ENCODE measurements around the gene DICER1. TPM values are rescaled to one million over a fixed set of nuclear protein-coding genes. Genes with fewer than 3 reads are reported as not detected.

The DICER1 gene
- total and polyA plus RNA-seq, 2 donors (not counting 3 experiments of a cell fraction or from before 2014, with no cell fraction given) = 8.3 to 43.6 TPM

GRCh38 chr14:95040708-95041476, 116.4 kb downstream of the DICER1 start:
- no peak for TF ChIP-seq FOS (IDR thresholded peaks at IDR 0.05; ENCODE audit: borderline replicate concordance, insufficient read depth, low read length)
- no peak for TF ChIP-seq POLR2A (IDR thresholded peaks at IDR 0.05; ENCODE audit: low read depth, low read length)
- no peak for TF ChIP-seq JUN (IDR thresholded peaks at IDR 0.05; ENCODE audit: borderline replicate concordance, insufficient read depth, insufficient read length, low read depth)
- no peak for TF ChIP-seq GATA2 (IDR thresholded peaks at IDR 0.05; ENCODE audit: insufficient read depth, insufficient read length, low read depth, low read length)
- no peak for TF ChIP-seq POLR2AphosphoS5 (IDR thresholded peaks at IDR 0.05; ENCODE audit: insufficient read depth, low read depth, low read length)
- no peak for TF ChIP-seq MAX (IDR thresholded peaks at IDR 0.05; ENCODE audit: insufficient read depth, insufficient read length)
- no peak for TF ChIP-seq MYC (IDR thresholded peaks at IDR 0.05; ENCODE audit: low read depth, low read length)
- TF ChIP-seq EZH2 (IDR thresholded peaks at IDR 0.05; ENCODE audit: borderline replicate concordance, low read depth, low read length, severe bottlenecking) = no peak
- no peak for TF ChIP-seq CTCF (IDR thresholded peaks at IDR 0.05; ENCODE audit: extremely low read depth in 1 of 2, insufficient read depth in 1 of 2, low read depth in 1 of 2, low read length in 2 of 2)
- no peaks in the 10 kb centered on the region for H3K79me2 ChIP-seq (ENCODE audit: control insufficient read depth, insufficient read depth, low read length)
- intact Hi-C loops (cut with micrococcal nuclease) = no loop called here
- H3K9me3 ChIP-seq (replicated peaks; ENCODE audit: control insufficient read depth, insufficient read depth, low read length) = no peaks in the 10 kb centered on the region
- H3K9me1 ChIP-seq (replicated peaks; ENCODE audit: control insufficient read depth, extremely low read depth, insufficient read depth, low read length) = no peaks in the 10 kb centered on the region
- H3K36me3 ChIP-seq (ENCODE audit: control insufficient read depth in 2 of 2, extremely low read depth in 1 of 2, insufficient read depth in 2 of 2, low read length in 2 of 2) = no peaks in the 10 kb centered on the region
- DNase-seq (ENCODE audit: low read depth, low spot score) (no peak), FAIRE-seq (no peak)
- CTCF ChIA-PET = no interaction called here
- no peak overlapping the region for H2AFZ ChIP-seq (ENCODE audit: low read depth, low read length)
- H3K4me1 ChIP-seq (ENCODE audit: control insufficient read depth, extremely low read depth, insufficient read depth, low read length) = peaks cover 2% of the 10 kb centered on the region
- H3K27ac ChIP-seq (ENCODE audit: insufficient read depth, low read depth, low read length) = no peak overlapping the region
- H3K4me3 ChIP-seq (replicated peaks in 1 of 3; ENCODE audit: insufficient read depth in 1 of 3, low read depth in 1 of 3, low read length in 3 of 3) = no peak overlapping the region
- POLR2A ChIA-PET = no interaction called here
- dilution Hi-C loops (cut with MboI; ENCODE audit: extremely low pct_ligation_motif_present, low sequenced_read_pairs) = no loop called here
- no peak overlapping the region for H3K4me2 ChIP-seq (ENCODE audit: insufficient read depth, low read length)
- no peaks in the 10 kb centered on the region for H4K20me1 ChIP-seq (replicated peaks; ENCODE audit: control insufficient read depth, extremely low read depth, insufficient read depth, low read length)
- no peaks in the 10 kb centered on the region for H3K27me3 ChIP-seq (ENCODE audit: control insufficient read depth in 2 of 2, insufficient read depth in 2 of 2, low read length in 2 of 2)
- no TSS peak for BruUV-seq (replicated peaks)
- H3K9ac ChIP-seq (replicated peaks; ENCODE audit: extremely low read depth, insufficient read depth, low read length) = no peak overlapping the region
